Right kidney (tissue), 1 donor: Measurements from ENCODE around the gene PTPRG.

ENCODE experiments used
- DNase-seq: peaks from one replicate; pipeline ENCODE4 v3.0.0-alpha.2; 2016

Gene PTPRG

GRCh38 chr3:61828184-61828874, 267.0 kb downstream of the PTPRG start:
- DNase-seq = no peak

- DNase-seq = no peak
Measured at GRCh38 chr3:61828880-61829721, 267.7 kb downstream of the PTPRG start.

- DNase-seq = no peak
Measured at GRCh38 chr3:61829722-61830350, 268.5 kb downstream of the PTPRG start.

GRCh38 chr3:61831973-61832372, 270.6 kb downstream of the PTPRG start:
- DNase-seq = no peak

- DNase-seq = no peak
Measured at GRCh38 chr3:61832375-61833229, 271.2 kb downstream of the PTPRG start.

- DNase-seq = no peak
Measured at GRCh38 chr3:61839256-61839655, 277.9 kb downstream of the PTPRG start.

- no peak for DNase-seq
Measured at GRCh38 chr3:61841111-61841845, 279.9 kb downstream of the PTPRG start.

- DNase-seq = no peak
Measured at GRCh38 chr3:61841988-61842387, 280.6 kb downstream of the PTPRG start.

- DNase-seq = no peak
Measured at GRCh38 chr3:61844346-61844745, 283.0 kb downstream of the PTPRG start.

- no peak for DNase-seq
Measured at GRCh38 chr3:61846488-61846887, 285.1 kb downstream of the PTPRG start.

- no peak for DNase-seq
Measured at GRCh38 chr3:61847784-61848462, 286.6 kb downstream of the PTPRG start.

GRCh38 chr3:61848885-61849284, 287.5 kb downstream of the PTPRG start:
- DNase-seq = no peak

- DNase-seq = no peak
Measured at GRCh38 chr3:61853912-61854311, 292.5 kb downstream of the PTPRG start.

GRCh38 chr3:61855211-61855610, 293.8 kb downstream of the PTPRG start:
- no peak for DNase-seq

GRCh38 chr3:61857297-61857696, 295.9 kb downstream of the PTPRG start:
- DNase-seq = no peak

GRCh38 chr3:61858054-61858453, 296.7 kb downstream of the PTPRG start:
- DNase-seq = no peak

- DNase-seq = no peak
Measured at GRCh38 chr3:61861410-61861809, 300.0 kb downstream of the PTPRG start.

GRCh38 chr3:61862614-61863289, 301.4 kb downstream of the PTPRG start:
- no peak for DNase-seq

- DNase-seq = no peak
Measured at GRCh38 chr3:61863579-61863978, 302.2 kb downstream of the PTPRG start.

GRCh38 chr3:61864886-61865285, 303.5 kb downstream of the PTPRG start:
- DNase-seq = no peak
